ENCODE results near the gene RGS6.

GRCh38 chr14:72061718-72062117 is 129.5 kb downstream of the RGS6 start:
- no peak for TF ChIP-seq POLR2A (IDR thresholded peaks at IDR 0.05; ENCODE audit: low read depth, low read length)
- no peak for TF ChIP-seq SPI1 (IDR thresholded peaks at IDR 0.05; ENCODE audit: low read depth, low read length)
- TF ChIP-seq POLR2AphosphoS5 (IDR thresholded peaks at IDR 0.05; ENCODE audit: low read depth, low read length), result no peak
- TF ChIP-seq POU2F2 (IDR thresholded peaks at IDR 0.05; ENCODE audit: low read depth, low read length), result no peak
- TF ChIP-seq TAF1 (IDR thresholded peaks at IDR 0.05; ENCODE audit: low read depth, low read length), result no peak
- TF ChIP-seq PAX5 (IDR thresholded peaks at IDR 0.05; ENCODE audit: insufficient read depth, low read length, severe bottlenecking), result no peak
